ENCODE data around the gene POF1B. TPM values are rescaled to one million over a fixed set of nuclear protein-coding genes. Genes with fewer than 3 reads are reported as not detected.

POF1B gene, protein sequence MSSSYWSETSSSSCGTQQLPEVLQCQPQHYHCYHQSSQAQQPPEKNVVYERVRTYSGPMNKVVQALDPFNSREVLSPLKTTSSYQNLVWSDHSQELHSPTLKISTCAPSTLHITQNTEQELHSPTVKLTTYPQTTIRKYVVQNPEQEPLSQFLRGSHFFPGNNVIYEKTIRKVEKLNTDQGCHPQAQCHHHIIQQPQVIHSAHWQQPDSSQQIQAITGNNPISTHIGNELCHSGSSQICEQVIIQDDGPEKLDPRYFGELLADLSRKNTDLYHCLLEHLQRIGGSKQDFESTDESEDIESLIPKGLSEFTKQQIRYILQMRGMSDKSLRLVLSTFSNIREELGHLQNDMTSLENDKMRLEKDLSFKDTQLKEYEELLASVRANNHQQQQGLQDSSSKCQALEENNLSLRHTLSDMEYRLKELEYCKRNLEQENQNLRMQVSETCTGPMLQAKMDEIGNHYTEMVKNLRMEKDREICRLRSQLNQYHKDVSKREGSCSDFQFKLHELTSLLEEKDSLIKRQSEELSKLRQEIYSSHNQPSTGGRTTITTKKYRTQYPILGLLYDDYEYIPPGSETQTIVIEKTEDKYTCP
- not detected in 2 replicates for total RNA-seq

GRCh38 chrX:85379174-85379907, at the start of gene POF1B:
Gene POF1B, minus strand, starts transcription at chrX:85379665. Its CDS starts 211 bp downstream, at chrX:85379454.

DNA sequence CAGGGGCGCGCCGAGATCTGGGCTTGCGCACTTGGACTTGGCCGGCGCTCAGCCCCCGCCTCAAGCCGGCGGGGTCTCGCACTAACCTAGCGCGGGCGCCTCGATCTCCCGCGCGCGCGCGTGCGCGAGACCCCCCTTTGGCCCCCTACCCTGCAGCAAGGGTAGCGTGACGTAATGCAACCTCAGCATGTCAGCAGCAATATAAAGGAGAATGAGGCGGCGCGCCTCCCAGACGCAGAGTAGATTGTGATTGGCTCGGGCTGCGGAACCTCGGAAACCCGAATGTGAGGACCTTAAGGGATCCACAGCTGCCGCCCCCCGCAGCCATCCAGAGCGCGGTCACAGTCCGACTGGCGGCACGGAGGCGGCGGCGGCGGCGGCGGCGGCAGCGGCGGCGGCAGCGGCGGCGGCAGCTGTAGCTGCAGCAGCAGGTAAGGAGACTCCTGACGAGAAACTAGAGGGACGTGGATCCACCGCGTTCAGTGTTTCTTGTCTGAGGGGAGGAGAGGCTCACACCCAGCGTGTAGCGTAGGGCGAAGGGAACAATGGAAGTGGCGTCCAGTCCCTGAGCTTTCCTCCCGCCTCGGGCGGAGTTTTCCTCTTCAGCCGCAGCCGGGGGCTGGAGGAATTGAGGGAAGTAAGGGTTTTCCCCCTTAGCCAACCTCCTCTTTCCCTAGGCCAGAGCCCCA, 135.6 kb downstream of the POF1B start, which contains the start of the genes SATL1 and ZNF711:
Gene SATL1, minus strand, starts transcription at position 19 of the 689 bp plus-strand sequence. CDS start 134,811 bp downstream, outside the sequence.
Gene ZNF711, plus strand, starts transcription at position 231 of the 689 bp plus-strand sequence. CDS start 3,582 bp downstream, outside the sequence.

Other genes with a start within 250 kb of the POF1B start
- not detected in 2 replicates for gene SATL1, start 135.9 kb downstream of the POF1B start, total RNA-seq
- under 0.01 and 0.29 TPM in 2 replicates for gene ZNF711, start 135.7 kb downstream of the POF1B start, total RNA-seq

Measured in smooth muscle cell of trachea (primary cell).